G401 (cell line): ENCODE measurements around the gene NEK2. TPM values are rescaled to one million over a fixed set of nuclear protein-coding genes. Genes with fewer than 3 reads are reported as not detected.
"Not testable (repeated sequence)": the region's sequence is repeated elsewhere in the genome, so short reads cannot be mapped to it uniquely, and the experiment has no call there.

Experiments
- DNase-seq: peaks from one replicate; pipeline ENCODE4 v3.0.0-alpha.2; 2015; ENCODE audit warnings: low spot score
- in situ Hi-C: cut with HindIII; loops from 2 replicates; pipeline ENCODE4 v1.10.0; 2016; ENCODE audit warnings: low sequenced_read_pairs, mixed read lengths
- total RNA-seq: library from RNA; depleted of rRNA; stranded (reverse); fragments of >200 nt; shearing (Covaris generic); gene quantifications from 2 replicates; pipeline ENCODE4 v1.2.3, GENCODE V29; 2014

Gene NEK2
- total RNA-seq, 1 experiment from 2014 or later = 42.5 TPM

DNA sequence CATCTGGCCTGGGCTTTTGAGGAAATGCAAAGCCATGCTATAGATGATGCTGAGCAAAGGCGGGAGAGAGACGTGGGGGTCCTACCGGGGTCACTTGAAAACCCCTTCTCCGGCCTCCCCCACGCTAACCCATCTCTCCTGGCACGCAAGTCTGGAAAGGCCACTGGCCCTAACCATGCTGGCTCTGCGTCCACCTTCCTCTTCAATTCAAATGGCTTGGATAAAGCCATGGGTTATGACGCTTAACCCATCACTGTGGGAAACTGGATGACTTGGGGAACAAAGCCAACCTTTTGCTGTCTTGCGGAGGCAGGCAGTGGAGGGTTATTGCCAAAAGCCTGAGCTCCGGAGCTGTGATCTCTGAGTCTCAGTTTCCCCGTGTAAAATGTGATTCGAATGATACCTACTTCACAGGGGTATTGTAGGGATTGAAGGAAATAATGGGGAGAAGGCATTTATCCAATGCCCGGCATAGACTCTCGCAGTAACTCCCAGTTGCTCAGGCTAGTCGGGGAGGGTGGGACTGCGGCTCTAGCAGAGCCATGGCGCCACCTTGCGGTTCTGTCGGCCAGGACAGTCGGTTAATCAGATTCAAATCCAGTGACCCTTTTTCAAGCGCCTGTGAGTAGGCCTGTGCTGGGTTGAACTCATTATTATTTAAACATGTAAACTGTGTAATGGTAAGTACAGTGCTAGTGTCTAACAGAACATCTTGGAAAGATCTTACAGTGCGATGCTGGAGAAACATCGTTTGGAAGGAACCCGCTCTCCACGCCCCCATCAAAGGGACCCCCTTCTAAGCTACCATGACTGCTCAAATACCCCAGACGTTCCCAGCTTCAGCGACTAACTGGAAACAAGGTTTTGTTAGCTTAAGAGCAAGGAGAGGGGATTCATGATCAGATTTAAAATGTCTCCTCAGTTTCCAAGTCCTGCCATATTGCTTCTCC lies 20.3 kb downstream of the NEK2 start:
- DNase-seq = peak; percentile 86
- in situ Hi-C loops = no loop called here

DNA sequence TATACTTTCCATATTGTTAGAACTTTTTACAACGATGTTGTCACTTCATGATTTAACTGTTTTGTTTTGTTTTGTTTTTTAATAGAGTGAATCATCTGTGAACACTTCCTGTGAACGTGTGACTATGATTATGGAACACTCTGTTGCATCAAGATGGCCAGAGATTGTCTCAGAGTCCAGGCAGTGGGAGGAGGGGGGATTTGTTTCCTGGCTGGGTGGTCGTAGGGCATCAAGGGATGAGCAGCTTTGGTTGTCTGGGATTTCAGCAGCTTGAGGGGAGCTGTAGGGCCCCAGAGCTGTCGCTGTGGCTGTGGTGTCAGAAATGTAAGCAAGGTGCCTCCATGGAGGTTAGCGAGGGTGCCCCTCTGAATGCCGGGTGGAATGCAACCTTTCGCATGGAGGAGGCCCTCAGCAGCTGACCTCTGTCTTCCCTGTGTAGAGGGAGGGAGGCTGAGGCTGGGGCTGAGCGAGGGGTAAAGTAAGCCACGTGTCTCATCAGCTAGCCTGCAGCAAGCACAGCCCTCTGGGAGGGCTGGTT lies 21.4 kb downstream of the NEK2 start:
- in situ Hi-C loops = no loop called here
- no peak for DNase-seq

DNA sequence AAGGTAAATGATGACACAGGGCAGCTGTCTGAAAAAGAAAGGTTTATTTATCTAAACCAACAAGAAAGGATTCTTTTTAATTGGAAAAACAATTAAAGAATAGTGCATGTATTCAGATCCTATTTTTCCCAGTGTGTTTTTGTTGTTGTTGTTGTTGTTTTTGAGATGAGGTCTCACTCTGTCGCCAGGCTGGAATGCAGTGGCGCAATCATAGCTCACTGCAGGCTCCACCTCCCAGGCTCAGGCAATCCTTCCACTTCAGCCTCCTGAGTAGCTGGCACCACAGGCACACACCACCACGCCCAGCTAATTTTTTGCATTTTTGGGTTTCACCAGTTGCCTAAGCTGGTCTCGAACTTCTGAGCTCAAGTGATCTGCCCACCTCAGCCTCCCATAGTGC lies 22.1 kb downstream of the NEK2 start:
- DNase-seq = no peak
- in situ Hi-C loops = no loop called here

DNA sequence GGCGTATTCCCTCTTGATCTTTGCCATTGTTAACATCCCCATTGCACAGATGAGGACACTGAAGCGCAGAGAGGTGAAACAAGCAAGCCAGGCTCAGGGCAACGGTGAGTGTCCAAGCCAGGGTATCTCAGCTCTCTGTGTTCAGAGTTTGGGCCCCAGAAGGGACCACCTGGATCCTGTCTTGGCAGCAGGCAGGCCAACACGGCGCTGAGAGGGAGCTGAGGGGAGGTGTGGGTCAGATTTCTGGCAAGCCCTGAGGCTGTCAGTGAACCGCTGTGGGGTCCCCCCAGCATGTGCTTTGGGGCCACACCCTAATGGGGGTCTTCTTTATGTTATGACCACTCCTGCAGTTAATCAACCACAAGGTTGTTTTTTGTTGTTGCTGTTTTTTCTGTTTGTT lies 23.1 kb downstream of the NEK2 start:
- in situ Hi-C loops = no loop called here

DNA sequence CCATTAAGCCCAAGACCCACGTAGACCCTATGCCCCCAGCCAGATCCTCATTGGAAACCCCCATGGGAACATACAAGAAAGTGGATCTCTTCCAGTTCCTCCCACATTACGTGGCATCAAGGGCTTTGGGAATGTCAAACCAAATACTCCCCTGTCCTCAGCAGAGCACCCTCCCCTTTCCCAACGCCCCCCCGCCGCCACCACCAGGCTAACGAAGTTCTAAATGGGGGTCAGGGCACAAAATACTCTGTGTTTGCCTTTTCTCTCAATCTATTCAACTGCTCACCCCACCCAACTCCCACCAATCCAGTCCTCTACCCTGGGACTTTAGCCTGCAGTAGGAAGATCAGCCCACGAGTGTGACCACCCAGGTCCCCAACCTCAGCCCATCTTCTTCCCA lies 24.5 kb downstream of the NEK2 start:
- in situ Hi-C loops = no loop called here
- DNase-seq = no peak

More for the DNA sequence above, 23.1 kb downstream of the NEK2 start:
- DNase-seq = no peak

DNA sequence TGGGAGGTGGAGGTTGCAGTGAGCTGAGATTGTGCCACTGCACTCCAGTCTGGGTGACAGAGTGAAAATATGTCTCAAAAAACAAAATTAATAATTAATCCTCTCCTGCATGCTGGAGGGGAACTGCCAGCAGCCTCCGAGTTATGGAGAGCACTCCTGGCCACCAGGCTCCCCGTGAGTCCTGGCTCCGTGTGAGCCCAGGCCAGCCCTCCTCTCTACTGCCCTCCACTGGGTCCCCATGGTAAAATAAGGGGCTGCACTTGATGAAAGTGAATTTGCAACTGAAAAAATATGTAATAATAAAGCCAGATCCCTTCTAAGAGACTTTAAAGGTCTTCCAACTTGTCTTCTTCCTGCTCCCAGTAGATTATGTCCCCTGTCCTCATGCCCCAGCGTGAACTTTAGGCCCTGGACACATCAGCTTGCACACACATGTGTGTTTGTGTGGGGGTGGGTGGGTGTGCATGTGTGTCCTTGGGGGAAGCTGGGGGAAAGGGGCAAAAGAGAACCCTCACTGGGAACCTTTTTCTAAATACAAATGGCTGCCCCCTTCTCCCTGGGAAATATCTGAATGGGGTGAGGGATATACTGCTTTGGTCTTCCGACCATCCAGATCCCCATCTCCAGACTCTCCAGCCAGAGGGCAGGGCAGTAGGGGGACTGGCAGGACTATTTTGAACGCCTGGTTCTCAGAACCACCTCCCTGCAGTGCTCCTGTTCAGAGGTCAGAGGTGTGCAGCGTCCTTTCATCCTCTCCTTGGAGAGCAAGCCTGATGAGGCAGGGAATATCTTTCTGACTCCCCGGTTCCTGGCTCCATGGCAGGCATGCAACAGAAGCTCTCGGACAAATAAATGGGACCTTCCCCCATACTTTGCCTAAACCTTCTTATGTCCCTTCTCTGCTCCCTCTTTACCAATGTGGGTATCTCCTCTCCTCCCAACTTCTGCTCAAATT lies 26.2 kb downstream of the NEK2 start:
- in situ Hi-C loops = no loop called here
- peak; percentile 13 for DNase-seq

DNA sequence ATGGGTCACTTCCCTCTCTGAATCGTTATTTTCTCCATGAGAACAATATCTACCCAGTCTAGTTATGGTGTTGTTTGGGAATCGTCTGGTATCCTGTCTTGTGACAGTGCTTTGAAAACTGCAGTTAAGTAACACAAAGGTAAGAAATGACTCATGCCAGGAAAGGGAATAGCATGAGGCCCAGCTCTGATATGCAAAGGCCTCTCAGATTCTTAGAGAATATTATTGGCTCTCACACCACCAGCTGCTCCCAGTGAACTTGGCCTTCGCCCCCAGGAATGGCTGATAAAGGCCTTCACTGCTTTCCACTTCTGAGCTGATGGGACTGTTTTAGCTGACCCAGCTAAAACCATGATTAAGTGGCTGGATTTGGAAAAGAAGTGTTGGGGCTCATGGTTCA lies 27.1 kb downstream of the NEK2 start:
- no peak for DNase-seq
- in situ Hi-C loops = no loop called here

DNA sequence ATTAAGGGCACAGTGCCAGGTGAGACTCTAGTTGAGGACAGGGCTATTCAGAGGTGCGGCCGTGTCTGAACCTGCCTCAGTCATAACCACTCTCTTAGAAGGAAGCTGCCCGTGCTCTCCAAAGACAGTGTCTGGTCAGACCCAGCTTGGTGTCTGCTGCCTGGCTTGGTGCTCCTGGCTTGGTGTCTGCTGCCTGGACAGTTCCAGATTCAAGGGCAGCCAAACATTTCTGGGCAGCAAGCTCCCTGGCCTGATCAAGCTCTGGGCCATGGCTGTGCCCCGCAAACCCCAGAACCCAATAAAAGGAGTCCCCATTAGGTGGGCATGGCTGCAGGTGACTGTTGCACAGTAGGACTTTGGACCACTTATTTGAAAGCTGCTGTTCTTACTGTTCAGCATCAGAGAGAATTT lies 27.7 kb downstream of the NEK2 start:
- in situ Hi-C loops = no loop called here
- no peak for DNase-seq

DNA sequence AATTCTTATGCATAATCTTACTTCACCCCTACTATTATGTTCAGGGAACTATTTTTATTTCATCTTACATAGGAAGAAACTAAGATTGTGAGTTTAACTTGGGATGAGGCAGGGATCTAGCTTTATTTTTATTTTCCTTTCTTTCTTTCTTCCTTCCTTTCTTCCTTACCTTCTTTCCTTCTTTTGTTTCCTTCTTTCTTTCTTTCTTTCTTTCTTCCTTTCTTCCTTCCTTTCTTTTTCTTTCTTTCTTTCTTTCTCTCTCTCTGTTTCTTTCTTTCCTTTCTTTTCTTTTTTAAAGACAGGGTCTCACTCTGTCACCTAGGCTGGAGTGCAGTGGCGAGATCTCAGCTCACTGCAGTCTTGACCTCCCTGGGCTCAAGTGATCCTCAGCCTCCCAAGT lies 28.9 kb downstream of the NEK2 start:
- no peak for DNase-seq
- in situ Hi-C loops = no loop called here

DNA sequence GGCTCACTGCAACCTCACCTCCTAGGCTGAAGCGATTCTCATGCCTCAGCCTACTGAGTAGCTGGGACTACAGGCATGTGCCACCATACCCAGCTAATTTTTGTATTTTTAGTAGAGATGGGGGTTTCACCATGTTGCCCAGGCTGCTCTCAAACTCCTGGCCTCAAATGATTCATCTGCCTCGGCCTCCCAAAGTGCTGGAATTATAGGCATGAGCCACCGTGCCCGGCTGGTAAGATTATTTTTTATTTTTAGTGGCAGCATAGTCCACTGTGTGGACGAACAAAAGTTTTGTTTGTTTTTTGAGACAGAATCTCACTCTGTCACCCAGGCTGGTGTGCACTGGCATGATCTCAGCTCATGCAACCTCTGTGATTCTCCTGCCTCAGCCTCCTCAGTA lies 29.8 kb downstream of the NEK2 start:
- DNase-seq, in situ Hi-C loops: not testable (repeated sequence)

DNA sequence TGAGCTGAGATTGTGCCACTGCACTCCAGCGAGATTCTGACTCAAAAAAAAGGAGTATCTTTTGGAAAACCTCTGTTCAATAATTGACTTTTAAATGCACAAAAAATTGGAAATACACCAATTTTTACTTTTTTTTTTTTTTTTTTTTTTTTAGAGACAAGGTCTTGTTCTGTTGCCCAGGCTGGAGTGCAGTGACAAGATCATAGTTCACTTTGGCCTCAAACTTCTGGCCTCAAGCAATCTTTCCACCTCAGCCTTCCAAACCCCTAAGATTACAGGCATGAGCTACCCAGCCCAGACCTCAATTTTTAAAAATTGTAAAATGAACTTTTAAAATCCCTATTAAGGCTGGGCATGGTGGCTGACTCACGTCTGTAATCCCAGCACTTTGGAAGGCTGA lies 30.8 kb downstream of the NEK2 start:
- in situ Hi-C loops = no loop called here
- DNase-seq = no peak

DNA sequence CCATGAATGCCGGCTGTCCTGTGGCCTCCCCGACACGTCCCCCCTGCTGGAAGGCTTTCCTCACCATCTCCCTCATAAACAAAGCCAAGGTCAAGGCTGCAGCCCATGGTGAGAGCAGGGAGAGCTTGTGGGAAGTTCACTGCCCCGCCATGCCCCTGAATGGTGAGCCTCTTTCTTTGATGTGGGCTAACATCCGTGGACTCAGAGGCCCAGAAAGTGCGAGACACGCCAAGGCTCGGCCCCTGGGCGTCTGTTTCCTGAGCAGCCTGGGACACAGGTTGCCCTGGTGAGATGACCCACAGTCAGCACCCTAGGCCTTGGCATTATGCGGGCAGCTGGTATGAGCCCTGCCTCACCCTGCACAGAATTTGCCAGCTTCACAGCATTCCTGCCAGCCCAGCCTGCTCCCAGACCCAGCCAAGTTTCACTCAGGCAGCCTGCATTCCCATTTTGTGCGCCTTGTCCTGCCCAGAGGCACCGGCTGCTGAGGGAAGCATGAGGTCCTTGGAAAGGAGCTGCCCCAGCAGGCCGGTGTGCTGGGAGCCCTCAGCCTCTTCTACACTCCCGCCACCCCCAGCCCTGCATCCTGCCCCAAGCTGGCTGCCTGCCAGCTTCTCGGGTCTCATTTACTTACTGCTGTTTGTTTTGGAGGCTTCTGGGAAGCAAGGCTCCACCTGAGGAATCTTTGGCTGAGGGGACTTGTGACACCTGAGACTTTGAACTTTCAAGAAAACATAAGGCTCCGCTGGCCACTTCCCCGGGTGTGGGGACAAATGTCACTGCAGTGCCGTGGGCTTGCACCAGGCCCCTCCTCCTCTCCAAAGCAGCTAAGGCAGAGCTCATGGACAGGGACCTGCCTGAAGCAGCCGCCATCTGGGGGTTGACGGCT lies 31.9 kb downstream of the NEK2 start:
- in situ Hi-C loops = no loop called here
- DNase-seq = peak; percentile 74

DNA sequence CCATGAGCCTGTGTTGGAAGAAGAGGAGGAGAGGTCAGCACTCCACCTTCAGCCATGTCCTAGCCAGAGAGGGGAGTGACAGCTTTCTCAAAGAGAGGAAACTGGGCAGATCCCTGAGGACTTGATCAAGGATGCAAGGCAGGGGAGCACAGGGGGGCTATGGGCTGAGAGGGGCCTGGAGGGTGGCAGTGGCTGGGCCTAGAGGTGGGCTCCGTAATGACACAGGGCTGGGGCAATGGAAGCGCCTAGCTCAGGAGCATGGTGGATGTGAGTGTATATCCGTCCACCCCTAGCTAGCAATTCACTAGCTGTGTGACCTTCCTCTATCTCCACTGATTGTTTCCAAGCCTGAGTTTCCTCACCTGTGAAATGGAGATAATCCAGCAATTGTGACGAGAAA lies 32.6 kb downstream of the NEK2 start:
- peak; percentile 3 for DNase-seq
- in situ Hi-C loops = no loop called here

DNA sequence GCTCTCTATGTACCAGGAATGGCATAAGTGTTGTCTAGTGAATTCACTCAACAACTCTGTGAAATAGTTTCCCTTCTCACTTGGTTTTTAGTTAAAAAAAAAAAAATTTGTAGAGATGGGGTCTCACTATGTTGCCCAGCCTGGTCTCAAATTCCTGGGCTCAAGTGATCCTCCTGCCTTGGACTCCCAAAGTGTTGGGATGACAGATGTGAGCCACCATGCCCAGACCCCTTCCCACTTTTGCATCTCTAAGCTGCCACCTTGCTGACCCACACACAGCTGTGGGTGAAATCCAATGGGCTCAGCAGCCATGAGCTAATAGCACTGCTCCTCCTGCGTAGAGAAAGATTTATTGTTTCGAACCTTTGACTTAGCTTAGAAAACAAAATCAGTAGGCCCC lies 33.5 kb downstream of the NEK2 start:
- DNase-seq = no peak
- in situ Hi-C loops = no loop called here

DNA sequence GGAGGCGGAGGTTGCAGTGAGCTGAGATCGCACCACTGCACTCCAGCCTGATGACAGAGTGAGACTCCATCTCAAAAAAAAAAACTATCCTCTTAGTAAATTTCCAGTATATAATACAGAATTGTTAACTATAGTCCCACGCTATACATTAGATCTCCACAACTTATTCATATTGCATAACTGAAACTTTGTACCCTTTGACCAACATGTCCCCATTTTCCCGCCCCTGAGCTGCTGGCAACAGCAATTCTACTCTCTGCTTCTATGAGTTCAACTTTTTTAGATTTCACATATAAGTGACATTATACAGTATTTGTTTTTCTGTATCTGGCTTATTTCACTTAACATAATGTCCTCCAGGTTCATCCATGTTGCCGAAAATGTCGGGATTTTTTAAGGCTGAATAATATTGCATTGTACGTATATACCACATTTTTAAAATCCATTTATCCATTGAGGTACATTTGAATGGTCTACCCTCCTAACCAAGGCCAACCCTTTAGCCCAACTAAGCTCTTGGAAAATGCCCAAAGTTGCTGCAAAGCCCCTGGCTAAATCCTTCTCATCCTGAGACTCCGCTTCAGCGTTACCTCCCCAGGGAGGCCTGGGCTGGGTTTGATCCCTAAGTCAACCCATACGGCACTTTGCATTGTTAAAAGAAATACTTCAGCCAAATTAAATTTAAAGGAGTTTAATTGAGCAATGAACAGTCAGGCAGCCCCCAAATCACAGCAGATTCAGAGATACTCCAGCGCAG lies 34.2 kb downstream of the NEK2 start:
- in situ Hi-C loops = no loop called here

DNA sequence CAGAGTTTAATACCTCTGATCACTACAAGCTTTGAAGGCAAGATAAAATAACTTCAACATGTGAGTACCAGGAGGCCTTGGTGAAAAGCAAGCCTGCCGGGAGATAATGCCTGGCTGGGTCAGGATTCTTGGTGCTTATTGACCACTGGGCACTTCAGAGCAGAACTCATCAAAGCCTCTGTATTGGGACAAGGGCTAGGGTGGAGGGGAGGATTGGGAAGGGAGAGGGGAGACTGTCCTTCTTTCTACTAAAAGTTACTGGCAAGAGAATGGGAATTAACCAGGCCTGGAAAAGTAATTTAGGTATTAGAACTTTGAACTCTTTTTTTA lies 35.2 kb downstream of the NEK2 start:
- in situ Hi-C loops = no loop called here
- no peak for DNase-seq

More for the DNA sequence above, 34.2 kb downstream of the NEK2 start:
- DNase-seq = no peak

DNA sequence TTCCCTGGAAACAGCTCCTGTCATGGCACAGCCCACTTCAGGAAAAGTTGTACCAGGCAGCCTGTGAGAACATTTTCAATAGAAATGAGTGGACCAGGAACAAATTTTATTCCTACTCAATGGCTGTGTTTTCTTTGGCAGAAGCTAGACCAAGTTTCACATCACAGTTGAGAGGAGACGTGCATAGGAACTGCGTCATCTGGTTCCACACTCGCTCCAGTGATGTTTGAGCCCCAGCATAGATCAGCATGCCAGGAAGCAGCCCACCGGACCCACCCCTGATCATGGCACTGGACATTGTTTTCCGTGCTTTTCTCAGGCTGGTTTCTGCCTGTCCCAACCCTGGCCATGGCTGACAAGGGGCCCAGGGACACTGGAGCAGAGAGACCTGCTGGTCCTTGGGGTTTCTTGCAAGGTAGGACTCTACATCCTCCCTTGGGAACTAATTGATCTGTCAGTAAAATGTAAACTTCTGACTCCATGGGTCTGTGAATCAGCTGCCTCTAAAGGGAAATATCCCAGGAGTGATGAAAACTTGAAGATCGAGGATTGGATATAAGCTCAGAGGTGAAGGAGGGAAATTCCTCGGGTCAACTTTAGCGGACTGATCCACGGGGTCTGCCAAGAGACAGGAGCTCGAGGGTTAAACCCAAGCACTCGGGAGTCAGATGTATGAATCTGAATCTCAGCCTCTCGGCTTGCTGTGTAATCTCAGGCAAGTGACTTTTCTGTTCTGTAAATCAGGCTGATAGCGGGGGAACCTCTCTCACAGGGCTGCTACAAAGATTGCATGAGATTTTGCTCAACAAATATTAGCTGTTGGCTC lies 35.7 kb downstream of the NEK2 start:
- DNase-seq = no peak

More for the DNA sequence above, 35.7 kb downstream of the NEK2 start:
- in situ Hi-C loops = no loop called here
